ENCODE results near the gene TRMT5.

The TRMT5 gene

GRCh38 chr14:60980811-60981632 lies at the start of gene TRMT5, which contains the start of gene SLC38A6:
Gene TRMT5, minus strand, starts transcription at chr14:60981079. Its CDS starts 106 bp downstream, at chr14:60980973.
Gene SLC38A6, plus strand, starts transcription at chr14:60981245. Its CDS starts 33 bp downstream, at chr14:60981278.
- DNase-seq (ENCODE audit: low spot score): peak; percentile 98

GRCh38 chr14:61026526-61026925 lies 45.6 kb upstream of the TRMT5 start:
- DNase-seq (ENCODE audit: low spot score): no peak

- no peak for DNase-seq (ENCODE audit: low spot score)
Observed at GRCh38 chr14:61025251-61026223, 44.7 kb upstream of the TRMT5 start.

- no peak for DNase-seq (ENCODE audit: low spot score)
Observed at GRCh38 chr14:61019537-61019936, 38.7 kb upstream of the TRMT5 start.

GRCh38 chr14:61003571-61003970 lies 22.7 kb upstream of the TRMT5 start:
- DNase-seq (ENCODE audit: low spot score): no peak

- no peak for DNase-seq (ENCODE audit: low spot score)
Observed at GRCh38 chr14:60999536-60999935, 18.7 kb upstream of the TRMT5 start.

- no peak for DNase-seq (ENCODE audit: low spot score)
Observed at GRCh38 chr14:60998617-60999016, 17.7 kb upstream of the TRMT5 start.

- no peak for DNase-seq (ENCODE audit: low spot score)
Observed at GRCh38 chr14:60989599-60989998, 8.7 kb upstream of the TRMT5 start.

- no peak for DNase-seq (ENCODE audit: low spot score)
Observed at GRCh38 chr14:60986500-60986899, 5.6 kb upstream of the TRMT5 start.

- DNase-seq (ENCODE audit: low spot score): no peak
Observed at GRCh38 chr14:60984196-60984595, 3.3 kb upstream of the TRMT5 start.

GRCh38 chr14:60981633-60982455 lies 965 bp upstream of the TRMT5 start:
- DNase-seq (ENCODE audit: low spot score): no peak

GRCh38 chr14:60977847-60978246 lies 3.0 kb downstream of the TRMT5 start:
- no peak for DNase-seq (ENCODE audit: low spot score)

- DNase-seq (ENCODE audit: low spot score): no peak
Observed at GRCh38 chr14:60975551-60975950, 5.3 kb downstream of the TRMT5 start.

- DNase-seq (ENCODE audit: low spot score): no peak
Observed at GRCh38 chr14:60974090-60974651, 6.7 kb downstream of the TRMT5 start.

GRCh38 chr14:60973070-60973469 lies 7.8 kb downstream of the TRMT5 start:
- DNase-seq (ENCODE audit: low spot score): no peak

GRCh38 chr14:60972295-60972694 lies 8.6 kb downstream of the TRMT5 start:
- DNase-seq (ENCODE audit: low spot score): no peak

- no peak for DNase-seq (ENCODE audit: low spot score)
Observed at GRCh38 chr14:60971271-60971670, 9.6 kb downstream of the TRMT5 start.

- DNase-seq (ENCODE audit: low spot score): no peak
Observed at GRCh38 chr14:60970146-60970545, 10.7 kb downstream of the TRMT5 start.

GRCh38 chr14:60968671-60969070 lies 12.2 kb downstream of the TRMT5 start:
- no peak for DNase-seq (ENCODE audit: low spot score)

GRCh38 chr14:60968099-60968498 lies 12.8 kb downstream of the TRMT5 start:
- no peak for DNase-seq (ENCODE audit: low spot score)

- no peak for DNase-seq (ENCODE audit: low spot score)
Observed at GRCh38 chr14:60965402-60965801, 15.5 kb downstream of the TRMT5 start.
